GM23338 (cell line): Measurements from ENCODE around the gene C2orf42. TPM values are rescaled to one million over a fixed set of nuclear protein-coding genes. Genes with fewer than 3 reads are reported as not detected.
"Not testable (repeated sequence)": the region's sequence is repeated elsewhere in the genome, so short reads cannot be mapped to it uniquely, and the experiment has no call there.

ENCODE experiments used
- ATAC-seq: fragments of 200-7000 bp; cut with Tn5 transposase; 3 replicates; pipeline ENCODE4 v1.9.1; 2020
- DNase-seq: peaks from one replicate; pipeline ENCODE4 v3.0.0-alpha.2; 2015; ENCODE audit warnings: low spot score
- H2AFZ ChIP-seq: fragments of 200-600 bp; sonication (generic); 2 replicates; pipeline ENCODE4 v1.8.0; 2016; ENCODE audit warnings: antibody characterized with exemption, mild to moderate bottlenecking, moderate library complexity
- H3F3A ChIP-seq: fragments of 200-600 bp; sonication (generic); replicated peaks from 2 replicates; pipeline ENCODE4 v1.8.0; 2017; ENCODE audit warnings: antibody characterized with exemption, mixed run types, low read depth
- H3K27ac ChIP-seq: fragments of 200-600 bp; sonication (generic); 2 replicates; pipeline ENCODE4 v1.6.1; 2016; ENCODE audit warnings: low read depth
- H3K27me3 ChIP-seq: fragments of 200-600 bp; sonication (generic); 2 replicates; pipeline ENCODE4 v1.8.0; 2016; ENCODE audit warnings: mild to moderate bottlenecking, mixed run types, moderate library complexity; ENCODE audit not compliant: insufficient read depth
- H3K36me3 ChIP-seq: fragments of 200-600 bp; sonication (generic); 2 replicates; pipeline ENCODE4 v1.8.0; 2016; ENCODE audit warnings: mild to moderate bottlenecking; ENCODE audit not compliant: insufficient read depth
- H3K4me1 ChIP-seq: fragments of 200-600 bp; sonication (generic); 2 replicates; pipeline ENCODE4 v1.8.0; 2016; ENCODE audit warnings: mild to moderate bottlenecking, moderate library complexity; ENCODE audit not compliant: insufficient read depth
- H3K4me2 ChIP-seq: fragments of 200-600 bp; sonication (generic); 2 replicates; pipeline ENCODE4 v1.7.1; 2017; ENCODE audit warnings: mixed run types
- H3K4me3 ChIP-seq: fragments of 200-600 bp; sonication (generic); 2 replicates; pipeline ENCODE4 v1.6.1; 2016; ENCODE audit warnings: mixed run types
- H3K79me2 ChIP-seq: fragments of 200-600 bp; sonication (generic); replicated peaks from 2 replicates; pipeline ENCODE4 v1.8.0; 2017; ENCODE audit warnings: mild to moderate bottlenecking; ENCODE audit not compliant: insufficient read depth
- H3K9me2 ChIP-seq: fragments of 200-600 bp; sonication (generic); 2 replicates; pipeline ENCODE4 v1.8.0; 2017; ENCODE audit not compliant: insufficient read depth
- H4K20me1 ChIP-seq: fragments of 200-600 bp; sonication (generic); replicated peaks from 2 replicates; pipeline ENCODE4 v1.8.0; 2017; ENCODE audit warnings: mild to moderate bottlenecking; ENCODE audit not compliant: insufficient read depth
- H3K27ac Mint-ChIP-seq: 2 replicates; pipeline ENCODE4 v1.8.0; 2020; ENCODE audit warnings: inconsistent platforms, mild to moderate bottlenecking, moderate library complexity, mixed read lengths
- H3K27me3 Mint-ChIP-seq: 3 replicates; pipeline ENCODE4 v1.8.0; 2022; ENCODE audit warnings: low read depth, mild to moderate bottlenecking, moderate library complexity, mixed read lengths, inconsistent platforms; ENCODE audit not compliant: insufficient read depth, poor library complexity
- H3K36me3 Mint-ChIP-seq: 3 replicates; pipeline ENCODE4 v1.8.0; 2021; ENCODE audit warnings: low read depth, mild to moderate bottlenecking, inconsistent platforms, moderate library complexity, mixed read lengths
- H3K4me1 Mint-ChIP-seq: 3 replicates; pipeline ENCODE4 v1.8.0; 2020; ENCODE audit warnings: mild to moderate bottlenecking, inconsistent platforms, mixed read lengths
- H3K4me3 Mint-ChIP-seq: 3 replicates; pipeline ENCODE4 v1.8.0; 2021; ENCODE audit warnings: moderate library complexity, mild to moderate bottlenecking, inconsistent platforms, mixed read lengths
- H3K9me3 Mint-ChIP-seq: 3 replicates; pipeline ENCODE4 v1.8.0; 2020; ENCODE audit warnings: moderate library complexity, mild to moderate bottlenecking, inconsistent platforms, mixed read lengths
- CREB1 ChIP-seq: fragments of 250-450 bp; sonication (Bioruptor Pico); IDR thresholded peaks from 2 replicates; pipeline ENCODE4 v1.5.0; 2020; ENCODE audit warnings: low read depth, mild to moderate bottlenecking, moderate library complexity
- EZH2 ChIP-seq: fragments of 200-600 bp; sonication (generic); IDR thresholded peaks from one replicate; pipeline ENCODE4 v1.8.0; 2017; ENCODE audit warnings: antibody characterized with exemption, mild to moderate bottlenecking, low read depth; ENCODE audit not compliant: unreplicated experiment
- NANOG ChIP-seq: IDR thresholded peaks from 2 replicates; pipeline ENCODE4 v1.6.1; 2016; ENCODE audit warnings: antibody characterized with exemption, borderline replicate concordance
- POLR2AphosphoS5 ChIP-seq: IDR thresholded peaks from 2 replicates; pipeline ENCODE4 v1.6.1; 2016; ENCODE audit warnings: antibody characterized with exemption, low read depth
- REST ChIP-seq: IDR thresholded peaks from one replicate; pipeline ENCODE4 v1.6.1; 2018; ENCODE audit warnings: antibody characterized with exemption; ENCODE audit not compliant: unreplicated experiment
- ZNF114 ChIP-seq: fragments of 250-450 bp; sonication (Bioruptor Pico); IDR thresholded peaks from 2 replicates; pipeline ENCODE4 v1.5.0; 2020; ENCODE audit warnings: mild to moderate bottlenecking, moderate library complexity
- ZNF462 ChIP-seq: fragments of 250-450 bp; sonication (Bioruptor Pico); IDR thresholded peaks from 2 replicates; pipeline ENCODE4 v1.5.0; 2020; ENCODE audit warnings: mild to moderate bottlenecking, moderate library complexity
- polyA plus RNA-seq: library from polyadenylated mRNA; unstranded; fragments of >200 nt; fragmentation: Nextera tagmentation; extraction: Ambion mirVana; gene quantifications from 2 replicates; pipeline ENCODE4 v1.2.1, GENCODE V29; 2016
- total RNA-seq: library from RNA; depleted of rRNA; stranded (reverse); fragments of >200 nt; shearing (Covaris generic); gene quantifications from 2 replicates; pipeline ENCODE4 v1.2.3, GENCODE V29; 2014

C2orf42 gene
- total and polyA plus RNA-seq, 2 experiments from 2014 or later = 4.3 to 6.9 TPM

GRCh38 chr2:70132244-70133126, 58.3 kb downstream of the C2orf42 start:
- Histone ChIP-seq H3K4me2 (peak overlapping the region; percentile 44), H3K27ac (peak overlapping the region; percentile 73), H3K9me2 (no peaks in the 10 kb centered on the region), H4K20me1 (no peaks in the 10 kb centered on the region), H3K4me3 (no peak overlapping the region), H3K79me2 (no peaks in the 10 kb centered on the region), H2AFZ (peak overlapping the region; percentile 75), H3K36me3 (no peaks in the 10 kb centered on the region), H3K27me3 (no peaks in the 10 kb centered on the region), H3K4me1 (peaks cover 31% of the 10 kb centered on the region), H3F3A (no peaks in the 10 kb centered on the region)
- Mint-ChIP-seq H3K4me1 (peaks cover 36% of the 10 kb centered on the region), H3K36me3 (no peaks in the 10 kb centered on the region), H3K27me3 (peaks cover 2% of the 10 kb centered on the region), H3K27ac (peak overlapping the region; percentile 93), H3K9me3 (no peaks in the 10 kb centered on the region), H3K4me3 (peak overlapping the region; percentile 1; the same call in 1 of the 3 replicates)
- DNase-seq (no peak), ATAC-seq (peak; percentile 71)
- TF ChIP-seq EZH2 = no peak
- TF ChIP-seq NANOG = no peak
- no peak for TF ChIP-seq ZNF114 (CRISPR knock-in tag)
- TF ChIP-seq POLR2AphosphoS5 = no peak
- no peak for TF ChIP-seq REST
- no peak for TF ChIP-seq CREB1 (CRISPR knock-in tag)
- TF ChIP-seq ZNF462 (CRISPR knock-in tag) = no peak

DNA sequence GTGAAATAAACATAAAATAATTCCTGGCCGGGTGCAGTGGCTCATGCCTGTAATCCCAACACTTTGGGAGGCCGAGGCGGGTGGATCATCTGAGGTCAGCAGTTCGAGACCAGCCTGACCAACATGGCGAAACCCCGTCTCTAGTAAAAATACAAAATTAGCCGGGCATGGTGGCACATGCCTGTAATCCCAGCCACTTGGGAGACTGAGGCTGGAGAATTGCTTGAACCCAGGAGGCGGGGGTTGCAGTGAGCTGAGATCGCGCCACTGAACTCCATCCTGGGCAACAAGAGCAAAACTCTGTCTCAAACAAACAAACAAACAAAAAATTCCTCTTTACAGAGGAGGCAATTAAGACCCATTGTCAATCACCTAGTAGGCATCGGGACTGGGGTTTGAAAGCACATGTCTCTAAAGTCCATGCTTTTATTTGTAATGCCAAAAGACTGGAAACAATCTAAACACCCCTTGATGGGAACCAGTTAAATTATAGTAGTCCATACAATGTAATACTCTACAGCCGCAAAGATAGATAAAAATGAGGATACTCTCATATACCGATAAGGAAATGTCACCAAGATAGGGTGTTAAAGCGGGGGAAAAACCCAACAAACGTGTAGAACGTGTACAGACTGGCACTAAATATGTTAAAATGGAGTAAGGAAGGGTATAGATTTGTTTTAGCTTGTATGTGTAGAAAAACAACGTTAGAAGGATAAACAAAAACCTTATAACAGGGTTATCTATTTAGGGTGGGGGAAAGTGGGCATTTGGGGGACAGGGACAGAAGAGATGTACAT, 59.3 kb downstream of the C2orf42 start:
- H3K9me3 Mint-ChIP-seq = not testable (repeated sequence)

More for the DNA sequence above, 59.3 kb downstream of the C2orf42 start:
- H3K4me1 Mint-ChIP-seq = peaks cover 39% of the 10 kb centered on the region
- H3K4me2 ChIP-seq, H3K27me3 Mint-ChIP-seq, H3K9me2 ChIP-seq, H3F3A ChIP-seq, DNase-seq, H3K36me3 Mint-ChIP-seq, ATAC-seq, H3K36me3 ChIP-seq, H3K4me3 Mint-ChIP-seq, H3K27me3 ChIP-seq, H3K4me3 ChIP-seq, H4K20me1 ChIP-seq, H3K79me2 ChIP-seq: not testable (repeated sequence)
- Histone ChIP-seq H3K27ac (peak overlapping the region; percentile 13; the same call in 1 of the 2 replicates), H2AFZ (0 out of 2 replicates have a peak overlapping the region, but pooled peaks have one; percentile 11), H3K4me1 (peaks cover 35% of the 10 kb centered on the region)
- peak overlapping the region; percentile 44 for H3K27ac Mint-ChIP-seq
